Neutrophil (primary cell): ENCODE results near the gene SHC2.

Experiments
- H3K27ac ChIP-seq: fragments of 200-600 bp; sonication (generic); 2 replicates; pipeline ENCODE4 v1.5.1; 2016; ENCODE audit warnings: mild to moderate bottlenecking, moderate library complexity
- H3K27me3 ChIP-seq: fragments of 200-600 bp; sonication (generic); 2 replicates; pipeline ENCODE4 v1.6.0; 2016; ENCODE audit warnings: mild to moderate bottlenecking
- H3K36me3 ChIP-seq: fragments of 200-600 bp; sonication (generic); 2 replicates; pipeline ENCODE4 v1.5.1; 2017
- H3K4me1 ChIP-seq, 2 experiments: fragments of 200-600 bp in 1 of 2; sonication (generic) in 1 of 2; 1 replicate in 1 of 2; 2 replicates in 1 of 2; pipeline versions ENCODE4 v1.5.1 to v1.6.1; 2013 to 2016; ENCODE audit warnings: low read depth in 1 of 2, low read length in 1 of 2, mild to moderate bottlenecking in 1 of 2, moderate library complexity in 1 of 2; ENCODE audit not compliant: control insufficient read depth in 1 of 2, insufficient read depth in 1 of 2
- H3K4me3 ChIP-seq, 2 experiments: fragments of 200-600 bp in 1 of 2; sonication (generic) in 1 of 2; 1 replicate in 1 of 2; 2 replicates in 1 of 2; pipeline ENCODE4 v1.5.1; 2013 to 2016; ENCODE audit warnings: low read depth in 1 of 2, low read length in 1 of 2, mild to moderate bottlenecking in 1 of 2, moderate library complexity in 1 of 2
- H3K9me3 ChIP-seq: fragments of 200-600 bp; sonication (generic); 2 replicates; pipeline ENCODE4 v1.5.1; 2016
- CTCF ChIP-seq: fragments of 200-600 bp; sonication (generic); IDR thresholded peaks from 2 replicates; pipeline ENCODE4 v1.5.1; 2016; ENCODE audit warnings: antibody characterized with exemption

SHC2 gene

GRCh38 chr19:400976-401865 lies 59.6 kb downstream of the SHC2 start:
- no peak overlapping the region for H3K27ac ChIP-seq
- H3K4me3 ChIP-seq = no peak overlapping the region
- TF ChIP-seq CTCF = no peak
- peaks cover 13% of the 10 kb centered on the region for H3K27me3 ChIP-seq
- no peaks in the 10 kb centered on the region for H3K9me3 ChIP-seq
- H3K36me3 ChIP-seq = no peaks in the 10 kb centered on the region
- no peaks in the 10 kb centered on the region for H3K4me1 ChIP-seq

- Histone ChIP-seq H3K36me3 (no peaks in the 10 kb centered on the region), H3K4me3 (no peak overlapping the region), H3K27me3 (no peaks in the 10 kb centered on the region), H3K4me1 (no peaks in the 10 kb centered on the region), H3K9me3 (no peaks in the 10 kb centered on the region), H3K27ac (no peak overlapping the region)
- TF ChIP-seq CTCF = no peak
Observed at GRCh38 chr19:399370-399769, 61.5 kb downstream of the SHC2 start.

DNA sequence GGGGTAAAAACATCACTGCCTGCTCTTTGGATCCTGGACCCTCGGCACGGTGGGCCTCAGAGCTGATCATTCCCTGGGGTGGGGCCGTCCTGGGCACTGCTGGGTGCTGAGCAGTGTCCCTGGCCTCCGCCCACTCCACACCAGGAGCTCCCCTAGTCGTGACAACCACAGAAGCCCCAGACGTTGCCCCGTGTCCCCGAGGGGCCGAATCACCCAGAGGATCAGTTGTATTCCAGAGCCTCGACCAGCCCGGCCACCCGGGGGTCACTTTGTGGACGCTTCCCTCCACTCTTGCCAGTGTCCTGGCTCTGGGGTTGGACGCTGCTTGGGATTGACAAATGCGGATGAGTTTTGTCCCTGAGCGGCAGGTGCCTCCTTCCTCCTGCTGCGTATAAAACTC lies 62.1 kb downstream of the SHC2 start:
- TF ChIP-seq CTCF = no peak
- H3K27ac ChIP-seq = no peak overlapping the region
- no peak overlapping the region for H3K4me3 ChIP-seq
- no peaks in the 10 kb centered on the region for H3K9me3 ChIP-seq
- no peaks in the 10 kb centered on the region for H3K36me3 ChIP-seq
- H3K4me1 ChIP-seq = no peaks in the 10 kb centered on the region
- no peaks in the 10 kb centered on the region for H3K27me3 ChIP-seq

GRCh38 chr19:397941-398706 lies 62.7 kb downstream of the SHC2 start:
- Histone ChIP-seq H3K36me3 (no peaks in the 10 kb centered on the region), H3K9me3 (no peaks in the 10 kb centered on the region), H3K27ac (no peak overlapping the region), H3K27me3 (no peaks in the 10 kb centered on the region), H3K4me1 (no peaks in the 10 kb centered on the region), H3K4me3 (no peak overlapping the region)
- no peak for TF ChIP-seq CTCF

GRCh38 chr19:397321-397720 lies 63.5 kb downstream of the SHC2 start:
- Histone ChIP-seq H3K36me3 (no peaks in the 10 kb centered on the region), H3K9me3 (no peaks in the 10 kb centered on the region), H3K4me3 (no peak overlapping the region), H3K27ac (no peak overlapping the region), H3K4me1 (no peaks in the 10 kb centered on the region), H3K27me3 (no peaks in the 10 kb centered on the region)
- TF ChIP-seq CTCF = no peak
